GM18870 (cell line): Measurements from ENCODE around the gene MUC6.

Experiments
- ATAC-seq: cut with Tn5 transposase; IDR thresholded peaks from one replicate; pipeline ENCODE4 v1.9.1; 2021; ENCODE audit warnings: moderate library complexity; ENCODE audit not compliant: unreplicated experiment

Gene MUC6

GRCh38 chr11:1009991-1010390, 26.5 kb downstream of the MUC6 start:
- no peak for ATAC-seq

- no peak for ATAC-seq
These were observed 27.1 kb downstream of the MUC6 start for GRCh38 chr11:1009371-1009770.

- no peak for ATAC-seq
These were observed 27.7 kb downstream of the MUC6 start for GRCh38 chr11:1008803-1009145.

- no peak for ATAC-seq
These were observed 28.3 kb downstream of the MUC6 start for GRCh38 chr11:1008001-1008802.

- ATAC-seq, result no peak
These were observed 29.2 kb downstream of the MUC6 start for GRCh38 chr11:1007279-1007678.

- ATAC-seq, result no peak
These were observed 29.8 kb downstream of the MUC6 start for GRCh38 chr11:1006762-1007161.

- ATAC-seq, result no peak
These were observed 30.6 kb downstream of the MUC6 start for GRCh38 chr11:1005928-1006327.

GRCh38 chr11:1003159-1003558, 33.4 kb downstream of the MUC6 start:
- ATAC-seq, result no peak

GRCh38 chr11:1002406-1002984, 34.0 kb downstream of the MUC6 start:
- no peak for ATAC-seq

- ATAC-seq, result no peak
These were observed 34.7 kb downstream of the MUC6 start for GRCh38 chr11:1001617-1002405.

GRCh38 chr11:1000357-1001278, 35.9 kb downstream of the MUC6 start:
- no peak for ATAC-seq

GRCh38 chr11:999009-999408, 37.5 kb downstream of the MUC6 start:
- ATAC-seq, result no peak

GRCh38 chr11:997907-998306, 38.6 kb downstream of the MUC6 start:
- no peak for ATAC-seq

- ATAC-seq, result no peak
These were observed 39.8 kb downstream of the MUC6 start for GRCh38 chr11:996681-997080.

GRCh38 chr11:995752-996420, 40.6 kb downstream of the MUC6 start:
- peak; percentile 63 for ATAC-seq

- ATAC-seq, result no peak
These were observed 41.3 kb downstream of the MUC6 start for GRCh38 chr11:995044-995751.

GRCh38 chr11:993632-994167, 42.8 kb downstream of the MUC6 start:
- ATAC-seq, result no peak

- no peak for ATAC-seq
These were observed 43.9 kb downstream of the MUC6 start for GRCh38 chr11:992577-992976.

- no peak for ATAC-seq
These were observed 44.7 kb downstream of the MUC6 start for GRCh38 chr11:991711-992307.
